CD14-positive monocyte (primary cell): ENCODE results near the gene LYL1. TPM values are rescaled to one million over a fixed set of nuclear protein-coding genes. Genes with fewer than 3 reads are reported as not detected.
A peak's percentile ranks its signal among the peaks of the same experiment; 100 is the strongest.

Experiments
- DNase-seq, 3 donors: peaks; one replicate each; pipeline ENCODE4 v3.0.0-alpha.2; 2011 to 2022
- H2AFZ ChIP-seq: 2 replicates; pipeline ENCODE4 v1.6.0; 2012; ENCODE audit warnings: mild to moderate bottlenecking, low read depth, low read length, inconsistent platforms; ENCODE audit not compliant: insufficient read depth, poor library complexity, severe bottlenecking
- H3K27ac ChIP-seq, 2 donors: 1 replicate in 1 of 2; 2 replicates in 1 of 2; pipeline ENCODE4 v1.5.1; 2012 to 2013; ENCODE audit warnings: low read length in 2 of 2, control low read depth in 1 of 2, inconsistent platforms in 1 of 2, low read depth in 1 of 2, mild to moderate bottlenecking in 1 of 2
- H3K27me3 ChIP-seq, 2 donors: one replicate each; pipeline versions ENCODE4 v1.6.0 to v1.6.1; 2011 to 2013; ENCODE audit warnings: low read length in 2 of 2; ENCODE audit not compliant: control insufficient read depth in 2 of 2, insufficient read depth in 2 of 2
- H3K36me3 ChIP-seq, 2 donors: replicated peaks in 1 of 2; 1 replicate in 1 of 2; 2 replicates in 1 of 2; pipeline versions ENCODE4 v1.5.1 to v1.6.1; 2012 to 2013; ENCODE audit warnings: low read length in 2 of 2, control low read depth in 1 of 2, inconsistent platforms in 1 of 2, mild to moderate bottlenecking in 1 of 2; ENCODE audit not compliant: insufficient read depth in 2 of 2, control insufficient read depth in 1 of 2
- H3K4me1 ChIP-seq, 2 donors: 1 replicate in 1 of 2; 2 replicates in 1 of 2; pipeline versions ENCODE4 v1.5.1 to v1.6.1; 2012 to 2013; ENCODE audit warnings: low read length in 2 of 2, control low read depth in 1 of 2, inconsistent platforms in 1 of 2, mild to moderate bottlenecking in 1 of 2, moderate library complexity in 1 of 2; ENCODE audit not compliant: insufficient read depth in 2 of 2, control insufficient read depth in 1 of 2
- H3K4me2 ChIP-seq: replicated peaks from 2 replicates; pipeline ENCODE3; 2012; ENCODE audit warnings: low read length, moderate library complexity, mild to moderate bottlenecking; ENCODE audit not compliant: poor library complexity, severe bottlenecking; ENCODE audit errors: extremely low read depth
- H3K4me3 ChIP-seq, 3 experiments: fragments of 200-600 bp in 1 of 3; sonication (generic) in 1 of 3; replicated peaks in 1 of 3; 1 replicate in 2 of 3; 2 replicates in 1 of 3; pipeline ENCODE4 v1.5.1; 2011 to 2013; ENCODE audit warnings: low read length in 3 of 3, mild to moderate bottlenecking in 3 of 3, control low read depth in 2 of 3, low read depth in 2 of 3, inconsistent platforms in 1 of 3, moderate library complexity in 1 of 3
- H3K79me2 ChIP-seq: 2 replicates; pipeline ENCODE4 v1.6.0; 2012; ENCODE audit warnings: mild to moderate bottlenecking, control low read depth, inconsistent platforms, low read length, moderate library complexity; ENCODE audit not compliant: insufficient read depth
- H3K9ac ChIP-seq: 2 replicates; pipeline ENCODE4 v1.6.0; 2017; ENCODE audit warnings: low read length, mild to moderate bottlenecking; ENCODE audit not compliant: insufficient read depth, poor library complexity, severe bottlenecking
- H3K9me3 ChIP-seq, 2 donors: replicated peaks in 1 of 2; 1 replicate in 1 of 2; 2 replicates in 1 of 2; pipeline versions ENCODE4 v1.5.1 to v1.6.1; 2012 to 2013; ENCODE audit warnings: low read length in 2 of 2, control low read depth in 1 of 2; ENCODE audit not compliant: control insufficient read depth in 1 of 2, insufficient read depth in 1 of 2
- H4K20me1 ChIP-seq: 2 replicates; pipeline ENCODE4 v1.6.0; 2012; ENCODE audit warnings: mild to moderate bottlenecking, low read length, control low read depth, moderate library complexity; ENCODE audit not compliant: insufficient read depth
- H3K27ac Mint-ChIP-seq, 7 donors: one replicate each; pipeline ENCODE4 v1.8.0; 2020; ENCODE audit warnings: mild to moderate bottlenecking in 7 of 7, mixed read lengths in 7 of 7, moderate library complexity in 6 of 7, inconsistent platforms in 2 of 7
- H3K27me3 Mint-ChIP-seq, 3 donors: one replicate each; pipeline ENCODE4 v1.8.0; 2021 to 2022; ENCODE audit warnings: low read depth in 3 of 3, mild to moderate bottlenecking in 3 of 3, mixed read lengths in 3 of 3, moderate library complexity in 3 of 3, inconsistent platforms in 1 of 3
- H3K36me3 Mint-ChIP-seq, 2 donors: one replicate each; pipeline ENCODE4 v1.8.0; 2020; ENCODE audit warnings: mixed read lengths in 2 of 2, inconsistent platforms in 1 of 2, mild to moderate bottlenecking in 1 of 2
- H3K4me1 Mint-ChIP-seq: one replicate; pipeline ENCODE4 v1.8.0; 2020; ENCODE audit warnings: mild to moderate bottlenecking, mixed read lengths
- H3K4me3 Mint-ChIP-seq, 2 donors: one replicate each; pipeline ENCODE4 v1.8.0; 2020; ENCODE audit warnings: mild to moderate bottlenecking in 2 of 2, mixed read lengths in 2 of 2, moderate library complexity in 1 of 2
- H3K9me3 Mint-ChIP-seq, 7 donors: one replicate each; pipeline ENCODE4 v1.8.0; 2020 to 2022; ENCODE audit warnings: mixed read lengths in 7 of 7, mild to moderate bottlenecking in 6 of 7, moderate library complexity in 6 of 7, inconsistent platforms in 2 of 7
- CTCF ChIP-seq: fragments of 200-600 bp; IDR thresholded peaks from one replicate; pipeline ENCODE4 v1.8.0; 2022; ENCODE audit warnings: antibody characterized with exemption, mild to moderate bottlenecking
- WGBS: methylation state at CpG from one replicate; pipeline ENCODE4 v1.1.5; 2013; ENCODE audit warnings: missing lambda C conversion rate; ENCODE audit not compliant: insufficient coverage; 5-methylcytosine and 5-hydroxymethylcytosine counted together
- intact Hi-C, 2 donors: fragments of 100-400 bp; cut with micrococcal nuclease; formaldehyde crosslinking; loops; one replicate each; pipeline versions ENCODE4 v1.15.0 to v1.15.1; 2023
- polyA plus RNA-seq, 3 donors: library from polyadenylated mRNA; depleted of rRNA in 1 of 3; unstranded in 2 of 3; stranded (reverse) in 1 of 3; fragments of 300-500 nt in 2 of 3; fragments of >200 nt in 1 of 3; fragmentation: Illumina TruSeq in 2 of 3; gene quantifications; 1 replicate in 2 of 3; 2 replicates in 1 of 3; pipeline ENCODE4 v1.2.3, GENCODE V29; 2012 to 2021

The LYL1 gene
- polyA plus RNA-seq, 3 donors, result 35.7 to 51.1 (median 37.1) TPM

GRCh38 chr19:13093407-13094105, 9.1 kb downstream of the LYL1 start:
- DNase-seq, result peak; percentile 84 to 89 (median 88)
- no peaks in the 10 kb centered on the region for H3K36me3 ChIP-seq
- peak overlapping the region; percentile 72 for H2AFZ ChIP-seq
- peaks cover 22% of the 10 kb centered on the region for H3K4me1 Mint-ChIP-seq
- no peak overlapping the region for H3K9ac ChIP-seq
- H3K4me3 Mint-ChIP-seq, result peak overlapping the region; percentile 46 to 52
- no peaks in the 10 kb centered on the region for H3K9me3 ChIP-seq
- peaks cover 26 to 39% of the 10 kb centered on the region in 2 donors for H3K4me1 ChIP-seq
- no peaks in the 10 kb centered on the region for H3K9me3 Mint-ChIP-seq
- H3K27me3 Mint-ChIP-seq, result peaks cover 0 to 5% (median 3%) of the 10 kb centered on the region in 3 donors
- peak overlapping the region in 1 of 3 experiments; percentile 84 for H3K4me3 ChIP-seq
- peak overlapping the region; percentile 100 for H3K4me2 ChIP-seq
- H4K20me1 ChIP-seq, result no peaks in the 10 kb centered on the region
- H3K27ac ChIP-seq, result no peak overlapping the region
- WGBS, result 51% methylated on average over 11 of the region's 12 CpGs
- H3K36me3 Mint-ChIP-seq, result no peaks in the 10 kb centered on the region
- intact Hi-C loops, result loop anchor here (2.0 to 10.0 kb wide), 3 partner anchors 115 to 299 kb away; partner anchors contain the start of gene JUNB (in 1 of the 2)
- peaks cover 19% of the 10 kb centered on the region for H3K79me2 ChIP-seq
- peak overlapping the region in 1 of 7 donors; percentile 25 for H3K27ac Mint-ChIP-seq
- TF ChIP-seq CTCF, result peak; percentile 97
- H3K27me3 ChIP-seq, result no peaks in the 10 kb centered on the region

- 97% methylated on average over 12 of the region's 14 CpGs for WGBS
- Histone ChIP-seq H3K27me3 (no peaks in the 10 kb centered on the region), H3K4me2 (no peak overlapping the region), H3K79me2 (peaks cover 16% of the 10 kb centered on the region), H3K27ac (no peak overlapping the region), H3K4me3 (no peak overlapping the region), H2AFZ (no peak overlapping the region), H3K9me3 (no peaks in the 10 kb centered on the region), H4K20me1 (no peaks in the 10 kb centered on the region), H3K4me1 (peaks cover 26 to 38% of the 10 kb centered on the region in 2 donors), H3K36me3 (no peaks in the 10 kb centered on the region), H3K9ac (no peak overlapping the region)
- H3K27me3 Mint-ChIP-seq, result peaks cover 3 to 5% (median 5%) of the 10 kb centered on the region in 3 donors
- DNase-seq, result no peak
- TF ChIP-seq CTCF, result no peak
- intact Hi-C loops, result loop anchor here (2.0 to 10.0 kb wide), 2 partner anchors 114 to 298 kb away; partner anchors contain the start of gene JUNB (in 1 of the 2)
- no peak overlapping the region for H3K4me3 Mint-ChIP-seq
- no peaks in the 10 kb centered on the region for H3K36me3 Mint-ChIP-seq
- H3K9me3 Mint-ChIP-seq, result no peaks in the 10 kb centered on the region
- H3K4me1 Mint-ChIP-seq, result peaks cover 24% of the 10 kb centered on the region
- H3K27ac Mint-ChIP-seq, result no peak overlapping the region
These were observed 9.9 kb downstream of the LYL1 start for GRCh38 chr19:13092606-13093235.
